CD4-positive, alpha-beta T cell (primary cell): ENCODE measurements around the gene LDLRAD2. TPM values are rescaled to one million over a fixed set of nuclear protein-coding genes. Genes with fewer than 3 reads are reported as not detected.

Experiments
- ATAC-seq: fragments of 200-7000 bp; cut with Tn5 transposase; one replicate; pipeline ENCODE4 v1.10.0; 2022; ENCODE audit warnings: mild to moderate bottlenecking; ENCODE audit not compliant: poor library complexity
- CTCF ChIA-PET: fragments of 350-600 bp; sonication (Branson Sonifier 250); formaldehyde crosslinking; loops from one replicate; lab custom pipeline; 2021; ENCODE audit warnings: antibody characterized with exemption, inconsistent platforms; lab: Charles Lee
- POLR2A ChIA-PET: fragments of 350-600 bp; sonication (Branson Sonifier 250); formaldehyde crosslinking; loops from one replicate; lab custom pipeline; 2021; ENCODE audit warnings: antibody characterized with exemption, inconsistent platforms; lab: Charles Lee
- DNase-seq, 14 experiments: peaks; one replicate each; pipeline ENCODE4 v3.0.0-alpha.2; 2013 to 2020; ENCODE audit warnings: mixed read lengths in 2 of 14
- H3K27ac ChIP-seq, 2 donors: one replicate each; pipeline versions ENCODE4 v1.5.1 to v1.7.0; 2013; ENCODE audit warnings: low read length in 2 of 2, low read depth in 1 of 2, mild to moderate bottlenecking in 1 of 2
- H3K27me3 ChIP-seq, 2 experiments: 1 replicate in 1 of 2; 2 replicates in 1 of 2; pipeline versions ENCODE4 v1.6.1 to v1.7.0; 2013; ENCODE audit warnings: low read length in 2 of 2, control low read depth in 1 of 2, mild to moderate bottlenecking in 1 of 2, moderate library complexity in 1 of 2; ENCODE audit not compliant: insufficient read depth in 2 of 2, control insufficient read depth in 1 of 2
- H3K36me3 ChIP-seq: one replicate; pipeline ENCODE4 v1.6.1; 2013; ENCODE audit warnings: low read length, control low read depth; ENCODE audit not compliant: insufficient read depth
- H3K4me1 ChIP-seq: one replicate; pipeline ENCODE4 v1.6.1; 2013; ENCODE audit warnings: low read length, control low read depth; ENCODE audit not compliant: insufficient read depth
- H3K4me3 ChIP-seq: one replicate; pipeline ENCODE4 v1.5.1; 2013; ENCODE audit warnings: mild to moderate bottlenecking, low read length, moderate library complexity
- H3K9me3 ChIP-seq, 2 experiments: 1 replicate in 1 of 2; 2 replicates in 1 of 2; pipeline versions ENCODE4 v1.6.1 to v1.7.0; 2013; ENCODE audit warnings: low read length in 2 of 2, mild to moderate bottlenecking in 2 of 2, control low read depth in 1 of 2, moderate library complexity in 1 of 2; ENCODE audit not compliant: control insufficient read depth in 1 of 2, insufficient read depth in 1 of 2
- H3K27ac Mint-ChIP-seq: one replicate; pipeline ENCODE4 v1.8.0; 2020; ENCODE audit warnings: mixed read lengths
- H3K27me3 Mint-ChIP-seq: one replicate; pipeline ENCODE4 v1.8.0; 2021; ENCODE audit warnings: mixed read lengths
- H3K36me3 Mint-ChIP-seq: one replicate; pipeline ENCODE4 v1.8.0; 2021; ENCODE audit warnings: low read depth, mixed read lengths
- H3K4me1 Mint-ChIP-seq: one replicate; pipeline ENCODE4 v1.8.0; 2021; ENCODE audit warnings: low read depth, mixed read lengths
- H3K4me3 Mint-ChIP-seq: one replicate; pipeline ENCODE4 v1.8.0; 2020; ENCODE audit warnings: mild to moderate bottlenecking, mixed read lengths
- H3K9me3 Mint-ChIP-seq: one replicate; pipeline ENCODE4 v1.8.0; 2020; ENCODE audit warnings: mixed read lengths
- intact Hi-C, 2 experiments: fragments of 100-400 bp; cut with DNase I in 1 of 2; cut with micrococcal nuclease in 1 of 2; formaldehyde crosslinking; loops; one replicate each; pipeline versions ENCODE4 v1.15.1 to v1.9.0; 2023 to 2025; cut with DNase I, micrococcal nuclease
- total RNA-seq, 174 experiments: library from RNA in 2 of 174; stranded (reverse) in 2 of 174; gene quantifications; one replicate each; pipeline ENCODE4 v1.2.3 and lab custom pipeline; 2021 to 2026
- TF ChIP-seq, protein P1 (sequence below): fragments of 200-600 bp; IDR thresholded peaks from one replicate; pipeline ENCODE4 v1.8.0; 2022; ENCODE audit warnings: antibody characterized with exemption, mild to moderate bottlenecking

Gene LDLRAD2
- total RNA-seq, 2 experiments from 2014 or later, result not detected

GRCh38 chr1:21840981-21841380 lies 28.9 kb downstream of the LDLRAD2 start:
- no peaks in the 10 kb centered on the region for H3K36me3 ChIP-seq

DNA sequence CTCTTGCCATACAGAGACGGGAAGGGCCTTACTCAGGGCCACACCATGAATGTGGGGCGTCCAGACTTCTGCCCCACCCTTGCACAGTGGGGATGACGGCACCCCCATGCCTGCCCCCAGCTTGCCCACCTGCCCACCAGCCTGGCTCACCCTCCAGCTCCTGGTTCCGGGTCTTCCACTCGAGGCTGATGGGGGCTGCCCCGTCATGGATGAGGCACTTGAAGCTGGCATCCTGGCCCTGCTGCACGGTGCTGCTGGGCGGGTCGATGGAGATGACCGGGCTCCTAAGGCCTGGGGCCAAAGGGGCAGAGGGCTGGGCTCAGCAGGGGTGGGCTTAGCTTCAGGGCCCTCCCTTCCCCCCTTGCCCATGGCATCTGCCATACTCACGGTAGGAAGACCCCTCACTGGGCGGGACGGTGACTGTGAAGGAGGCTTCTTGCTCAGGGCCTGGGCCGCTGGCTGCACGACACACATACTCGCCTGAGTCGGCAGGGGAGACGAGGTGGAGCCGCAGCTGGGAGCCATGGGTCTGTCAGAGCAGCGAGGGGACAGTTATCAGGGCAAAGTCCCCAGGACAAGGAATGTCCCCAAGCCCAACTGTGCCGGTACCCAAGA lies 29.9 kb downstream of the LDLRAD2 start:
- DNase-seq, result peak in 1 of 14 experiments; percentile 1
- Histone ChIP-seq H3K9me3 (no peaks in the 10 kb centered on the region), H3K36me3 (no peaks in the 10 kb centered on the region), H3K27me3 (no peaks in the 10 kb centered on the region), H3K27ac (no peak overlapping the region), H3K4me1 (no peaks in the 10 kb centered on the region), H3K4me3 (no peak overlapping the region)
- ChIA-PET CTCF (no interaction called here), POLR2A (no interaction called here)
- no peak overlapping the region for H3K27ac Mint-ChIP-seq
- ATAC-seq, result no peak
- TF ChIP-seq, protein P1, sequence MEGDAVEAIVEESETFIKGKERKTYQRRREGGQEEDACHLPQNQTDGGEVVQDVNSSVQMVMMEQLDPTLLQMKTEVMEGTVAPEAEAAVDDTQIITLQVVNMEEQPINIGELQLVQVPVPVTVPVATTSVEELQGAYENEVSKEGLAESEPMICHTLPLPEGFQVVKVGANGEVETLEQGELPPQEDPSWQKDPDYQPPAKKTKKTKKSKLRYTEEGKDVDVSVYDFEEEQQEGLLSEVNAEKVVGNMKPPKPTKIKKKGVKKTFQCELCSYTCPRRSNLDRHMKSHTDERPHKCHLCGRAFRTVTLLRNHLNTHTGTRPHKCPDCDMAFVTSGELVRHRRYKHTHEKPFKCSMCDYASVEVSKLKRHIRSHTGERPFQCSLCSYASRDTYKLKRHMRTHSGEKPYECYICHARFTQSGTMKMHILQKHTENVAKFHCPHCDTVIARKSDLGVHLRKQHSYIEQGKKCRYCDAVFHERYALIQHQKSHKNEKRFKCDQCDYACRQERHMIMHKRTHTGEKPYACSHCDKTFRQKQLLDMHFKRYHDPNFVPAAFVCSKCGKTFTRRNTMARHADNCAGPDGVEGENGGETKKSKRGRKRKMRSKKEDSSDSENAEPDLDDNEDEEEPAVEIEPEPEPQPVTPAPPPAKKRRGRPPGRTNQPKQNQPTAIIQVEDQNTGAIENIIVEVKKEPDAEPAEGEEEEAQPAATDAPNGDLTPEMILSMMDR, result no peak
- no peak overlapping the region for H3K4me3 Mint-ChIP-seq
- intact Hi-C loops, result no loop called here
- no peaks in the 10 kb centered on the region for H3K27me3 Mint-ChIP-seq
- no peaks in the 10 kb centered on the region for H3K4me1 Mint-ChIP-seq
- H3K36me3 Mint-ChIP-seq, result peaks cover 4% of the 10 kb centered on the region
- no peaks in the 10 kb centered on the region for H3K9me3 Mint-ChIP-seq

More at GRCh38 chr1:21840981-21841380, 28.9 kb downstream of the LDLRAD2 start:
- CTCF ChIA-PET, result no interaction called here
- intact Hi-C loops, result no loop called here
- Mint-ChIP-seq H3K4me1 (no peaks in the 10 kb centered on the region), H3K4me3 (no peak overlapping the region), H3K36me3 (peaks cover 4% of the 10 kb centered on the region), H3K9me3 (no peaks in the 10 kb centered on the region), H3K27me3 (no peaks in the 10 kb centered on the region), H3K27ac (no peak overlapping the region)
- no peak overlapping the region for H3K27ac ChIP-seq
- H3K4me3 ChIP-seq, result no peak overlapping the region
- POLR2A ChIA-PET, result no interaction called here
- H3K4me1 ChIP-seq, result no peaks in the 10 kb centered on the region
- TF ChIP-seq, protein P1, result no peak
- H3K9me3 ChIP-seq, result no peaks in the 10 kb centered on the region
- ATAC-seq (no peak), DNase-seq (no peak)
- H3K27me3 ChIP-seq, result no peaks in the 10 kb centered on the region

DNA sequence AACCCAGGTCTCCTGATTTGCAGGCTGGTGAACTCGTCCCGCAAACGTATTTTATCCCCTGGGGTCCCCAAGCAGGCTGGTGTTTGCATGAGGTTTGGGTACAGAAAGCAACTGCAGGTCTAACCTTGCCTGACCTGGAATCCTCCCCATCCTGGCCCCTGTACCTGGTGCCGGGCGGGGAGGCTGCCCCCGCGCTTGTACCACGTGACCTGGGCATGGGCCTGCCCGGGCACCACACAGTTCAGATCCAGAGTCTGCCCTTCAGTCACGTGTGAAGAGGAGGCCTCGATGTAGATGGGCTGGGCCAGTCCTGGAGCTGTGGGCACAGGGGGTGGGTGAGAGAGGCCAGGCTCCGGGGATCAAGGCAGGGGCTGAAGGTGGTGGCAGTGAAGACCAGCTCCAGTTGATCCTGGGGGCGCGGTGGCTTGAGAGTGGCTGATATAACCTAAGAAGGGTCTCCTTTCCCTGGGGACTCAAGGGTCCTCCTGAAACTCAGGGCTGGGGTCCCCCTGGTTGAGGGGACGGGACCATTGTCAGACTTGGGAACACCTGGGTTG lies 30.6 kb downstream of the LDLRAD2 start:
- ATAC-seq (no peak), DNase-seq (peak in 1 of 14 experiments; percentile 1)
- CTCF ChIA-PET, result no interaction called here
- no peaks in the 10 kb centered on the region for H3K9me3 ChIP-seq
- no peaks in the 10 kb centered on the region for H3K36me3 ChIP-seq
- H3K36me3 Mint-ChIP-seq, result peaks cover 4% of the 10 kb centered on the region
- TF ChIP-seq, protein P1, result no peak
- H3K4me1 ChIP-seq, result no peaks in the 10 kb centered on the region
- intact Hi-C loops, result no loop called here
- H3K27me3 ChIP-seq, result no peaks in the 10 kb centered on the region
- H3K4me3 ChIP-seq, result no peak overlapping the region
- H3K27me3 Mint-ChIP-seq, result no peaks in the 10 kb centered on the region
- no peak overlapping the region for H3K27ac Mint-ChIP-seq
- H3K9me3 Mint-ChIP-seq, result no peaks in the 10 kb centered on the region
- no peak overlapping the region for H3K4me3 Mint-ChIP-seq
- H3K4me1 Mint-ChIP-seq, result no peaks in the 10 kb centered on the region
- POLR2A ChIA-PET, result no interaction called here
- no peak overlapping the region for H3K27ac ChIP-seq
